ENCODE results near the gene OTULIN. TPM values are rescaled to one million over a fixed set of nuclear protein-coding genes. Genes with fewer than 3 reads are reported as not detected.

OTULIN gene
- total RNA-seq, 6 experiments from 2014 or later = 25.2 to 34.8 (median 29.2) TPM

DNA sequence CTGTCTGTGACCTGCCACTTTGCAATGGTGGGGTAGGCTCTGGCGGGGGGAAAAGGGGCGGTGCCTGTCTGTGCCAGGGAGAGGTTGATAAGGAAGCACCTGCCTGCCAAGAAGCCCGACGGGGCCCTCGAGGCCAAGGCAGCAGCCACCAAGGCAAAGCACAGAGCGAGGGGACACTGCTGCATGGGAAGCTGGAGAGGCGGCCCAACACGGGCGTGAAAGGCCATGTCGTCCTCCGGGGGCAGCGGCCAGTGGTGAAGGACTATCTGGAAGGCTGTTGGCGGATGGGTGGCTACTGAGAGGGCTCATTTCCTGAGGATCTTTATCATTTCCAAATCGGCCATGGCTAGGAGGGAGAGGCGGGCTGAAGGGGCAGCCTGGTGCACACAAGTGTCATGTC, 66.4 kb downstream of the OTULIN start:
- no peak for ATAC-seq
- no peak for DNase-seq

DNA sequence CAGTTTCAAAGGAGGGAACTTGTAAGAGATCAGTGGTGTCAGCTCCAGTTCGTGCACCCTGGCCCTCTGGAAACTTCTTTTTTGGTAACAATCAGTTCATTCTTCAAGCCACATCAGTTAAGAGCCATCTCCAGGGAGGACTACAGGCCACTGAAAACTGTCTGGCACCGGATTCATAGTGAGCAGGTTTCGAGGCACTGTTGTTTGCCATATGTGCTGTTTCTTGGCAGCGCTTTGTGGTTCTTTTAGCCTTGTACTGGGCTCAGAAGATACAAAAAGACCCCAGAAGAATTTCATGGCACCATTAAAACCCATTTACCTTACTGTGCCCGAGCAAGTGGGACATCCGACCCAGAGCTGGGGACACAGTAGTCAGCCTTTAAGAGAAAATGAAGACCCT, 68.5 kb downstream of the OTULIN start:
- Histone ChIP-seq H3K9me3 (no peaks in the 10 kb centered on the region), H3K36me3 (no peaks in the 10 kb centered on the region), H3K4me3 (no peak overlapping the region), H3K27ac (no peak overlapping the region), H3K27me3 (no peaks in the 10 kb centered on the region), H3K4me1 (peaks cover 0 to 25% (median 9%) of the 10 kb centered on the region in 4 donors)
- ATAC-seq (no peak), DNase-seq (no peak)
- TF ChIP-seq POLR2A (IDR thresholded peaks at IDR 0.05) = no peak
- TF ChIP-seq, protein P1, sequence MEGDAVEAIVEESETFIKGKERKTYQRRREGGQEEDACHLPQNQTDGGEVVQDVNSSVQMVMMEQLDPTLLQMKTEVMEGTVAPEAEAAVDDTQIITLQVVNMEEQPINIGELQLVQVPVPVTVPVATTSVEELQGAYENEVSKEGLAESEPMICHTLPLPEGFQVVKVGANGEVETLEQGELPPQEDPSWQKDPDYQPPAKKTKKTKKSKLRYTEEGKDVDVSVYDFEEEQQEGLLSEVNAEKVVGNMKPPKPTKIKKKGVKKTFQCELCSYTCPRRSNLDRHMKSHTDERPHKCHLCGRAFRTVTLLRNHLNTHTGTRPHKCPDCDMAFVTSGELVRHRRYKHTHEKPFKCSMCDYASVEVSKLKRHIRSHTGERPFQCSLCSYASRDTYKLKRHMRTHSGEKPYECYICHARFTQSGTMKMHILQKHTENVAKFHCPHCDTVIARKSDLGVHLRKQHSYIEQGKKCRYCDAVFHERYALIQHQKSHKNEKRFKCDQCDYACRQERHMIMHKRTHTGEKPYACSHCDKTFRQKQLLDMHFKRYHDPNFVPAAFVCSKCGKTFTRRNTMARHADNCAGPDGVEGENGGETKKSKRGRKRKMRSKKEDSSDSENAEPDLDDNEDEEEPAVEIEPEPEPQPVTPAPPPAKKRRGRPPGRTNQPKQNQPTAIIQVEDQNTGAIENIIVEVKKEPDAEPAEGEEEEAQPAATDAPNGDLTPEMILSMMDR (IDR thresholded peaks at IDR 0.05) = no peak
- 95% methylated on average over 6 of the region's 6 CpGs for WGBS (ENCODE audit: insufficient coverage, low coverage, low lambda C conversion rate, missing lambda C conversion rate)
- intact Hi-C loops (cut with DNase I) = no loop called here

More for the DNA sequence above, 66.4 kb downstream of the OTULIN start:
- intact Hi-C loops (cut with DNase I) = no loop called here
- no peaks in the 10 kb centered on the region for H3K9me3 ChIP-seq
- WGBS (ENCODE audit: insufficient coverage, low coverage, low lambda C conversion rate, missing lambda C conversion rate) = 84% methylated on average over 10 of the region's 15 CpGs
- H3K4me1 ChIP-seq = peaks cover 0 to 25% (median 13%) of the 10 kb centered on the region in 4 donors
- no peak for TF ChIP-seq POLR2A (IDR thresholded peaks at IDR 0.05)
- TF ChIP-seq, protein P1 (IDR thresholded peaks at IDR 0.05) = no peak
- H3K27me3 ChIP-seq = no peaks in the 10 kb centered on the region
- no peak overlapping the region for H3K27ac ChIP-seq
- H3K36me3 ChIP-seq = no peaks in the 10 kb centered on the region
- H3K4me3 ChIP-seq = no peak overlapping the region

DNA sequence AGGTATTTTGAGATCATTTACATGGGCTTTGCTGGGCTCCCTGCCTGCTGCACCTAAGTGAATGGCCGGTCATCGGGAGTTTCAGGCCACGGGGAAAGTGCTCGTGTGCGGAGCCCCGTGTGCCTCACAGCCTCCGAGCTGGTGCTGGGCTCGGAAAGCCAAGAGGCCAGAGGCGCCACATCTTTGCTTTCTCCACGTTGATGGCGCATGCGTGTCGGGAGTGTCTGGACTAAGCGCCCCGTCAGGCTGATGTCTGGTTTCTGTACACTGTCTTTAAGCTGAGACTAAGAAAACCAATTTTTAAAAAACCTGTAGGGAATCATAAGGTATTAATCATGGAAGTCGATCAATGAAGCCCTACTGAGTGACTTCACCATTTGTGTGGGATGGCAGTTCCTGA, 69.1 kb downstream of the OTULIN start:
- intact Hi-C loops (cut with DNase I) = no loop called here
- H3K27ac ChIP-seq = no peak overlapping the region
- H3K4me1 ChIP-seq = peaks cover 0 to 20% (median 6%) of the 10 kb centered on the region in 4 donors
- H3K27me3 ChIP-seq = no peaks in the 10 kb centered on the region
- WGBS (ENCODE audit: insufficient coverage, low coverage, low lambda C conversion rate, missing lambda C conversion rate) = 91% methylated on average over 6 of the region's 16 CpGs
- DNase-seq (no peak), ATAC-seq (no peak)
- TF ChIP-seq POLR2A (IDR thresholded peaks at IDR 0.05) = no peak
- TF ChIP-seq, protein P1 (IDR thresholded peaks at IDR 0.05) = no peak
- no peaks in the 10 kb centered on the region for H3K36me3 ChIP-seq
- no peaks in the 10 kb centered on the region for H3K9me3 ChIP-seq
- no peak overlapping the region for H3K4me3 ChIP-seq

DNA sequence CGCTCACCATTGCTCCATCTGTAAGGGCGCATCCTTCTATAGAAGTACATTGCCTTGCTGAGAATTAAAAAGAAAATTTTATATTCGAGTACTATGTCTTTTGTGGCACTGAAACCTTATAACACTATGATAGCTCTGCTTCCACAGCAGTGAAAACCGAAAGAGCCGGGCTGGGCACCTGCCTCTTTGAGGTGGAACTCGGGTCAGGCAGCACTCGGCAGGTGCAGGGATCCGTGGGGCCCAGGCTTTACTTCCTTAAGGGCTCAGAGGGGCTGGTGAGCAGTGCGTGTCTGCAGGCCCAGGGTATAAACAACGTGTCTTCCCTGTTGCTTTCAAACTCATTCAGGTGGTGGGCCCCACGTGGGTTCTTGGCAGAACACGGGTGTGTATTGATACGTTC, 69.9 kb downstream of the OTULIN start:
- Histone ChIP-seq H3K9me3 (no peaks in the 10 kb centered on the region), H3K27ac (no peak overlapping the region), H3K4me1 (peaks cover 0 to 16% (median 4%) of the 10 kb centered on the region in 4 donors), H3K27me3 (no peaks in the 10 kb centered on the region), H3K4me3 (no peak overlapping the region), H3K36me3 (no peaks in the 10 kb centered on the region)
- intact Hi-C loops (cut with DNase I) = no loop called here
- DNase-seq (no peak), ATAC-seq (no peak)
- TF ChIP-seq, protein P1 (IDR thresholded peaks at IDR 0.05) = no peak
- no peak for TF ChIP-seq POLR2A (IDR thresholded peaks at IDR 0.05)
- WGBS (ENCODE audit: insufficient coverage, low coverage, low lambda C conversion rate, missing lambda C conversion rate) = 94% methylated on average over 11 of the region's 13 CpGs

DNA sequence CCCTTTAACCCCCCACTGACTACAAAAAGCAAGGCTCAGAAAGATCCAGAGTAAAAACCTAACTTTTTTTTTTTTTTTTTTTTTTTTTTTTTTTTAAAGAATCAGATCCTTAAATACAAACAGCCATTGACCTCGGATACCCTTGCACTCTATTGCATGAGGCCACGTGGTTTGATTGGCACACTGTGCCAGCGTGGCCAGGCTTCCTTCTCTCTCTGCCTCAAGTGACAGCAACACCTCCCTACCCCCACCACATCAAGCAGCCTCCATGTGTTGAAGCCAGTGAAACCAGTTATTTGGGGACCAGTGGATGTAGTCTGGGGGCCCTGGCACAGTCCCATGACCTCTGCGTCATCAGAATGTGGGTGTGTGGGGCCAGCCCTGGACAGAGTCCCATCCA, 71.4 kb downstream of the OTULIN start:
- peak; percentile 90 to 97 (median 94) for ATAC-seq
- Histone ChIP-seq H3K36me3 (peaks cover 0 to 3% (median 0%) of the 10 kb centered on the region in 4 donors), H3K4me1 (peaks cover 0 to 16% (median 4%) of the 10 kb centered on the region in 4 donors), H3K27ac (peak overlapping the region in 2 of 3 donors; percentile 44 to 52), H3K27me3 (no peaks in the 10 kb centered on the region), H3K9me3 (no peaks in the 10 kb centered on the region), H3K4me3 (no peak overlapping the region)
- peak; percentile 56 to 83 (median 78) for DNase-seq
- TF ChIP-seq POLR2A (IDR thresholded peaks at IDR 0.05) = no peak
- intact Hi-C loops (cut with DNase I) = no loop called here
- 19% methylated on average over 3 of the region's 4 CpGs for WGBS (ENCODE audit: insufficient coverage, low coverage, low lambda C conversion rate, missing lambda C conversion rate)

All from right lobe of liver (tissue), 6 donors.